Stimulated activated CD4-positive, alpha-beta T cell treated with anti-CD3 and anti-CD28 coated beads, Interleukin-12 subunit alpha, Interleukin-12 subunit beta, amount 100 ng/mL, for 48 hours (primary cell): ENCODE results near the gene FAM83D.

ENCODE experiments used
- DNase-seq, 3 donors: peaks; one replicate each; pipeline ENCODE4 v3.0.0-alpha.2; 2020; ENCODE audit warnings: low read depth in 2 of 3, low spot score in 1 of 3

The FAM83D gene

GRCh38 chr20:38895098-38895949 is 30.9 kb upstream of the FAM83D start:
- no peak for DNase-seq

GRCh38 chr20:38896009-38896594 is 30.1 kb upstream of the FAM83D start:
- no peak for DNase-seq

- no peak for DNase-seq
Observed at GRCh38 chr20:38897267-38897666, 28.9 kb upstream of the FAM83D start.

- DNase-seq: no peak
Observed at GRCh38 chr20:38900606-38901005, 25.6 kb upstream of the FAM83D start.

GRCh38 chr20:38902601-38903000 is 23.6 kb upstream of the FAM83D start:
- no peak for DNase-seq

- DNase-seq: no peak
Observed at GRCh38 chr20:38903335-38903734, 22.9 kb upstream of the FAM83D start.

GRCh38 chr20:38905375-38905774 is 20.8 kb upstream of the FAM83D start:
- DNase-seq: no peak

GRCh38 chr20:38907918-38908677 is 18.1 kb upstream of the FAM83D start:
- DNase-seq: no peak

GRCh38 chr20:38915355-38915754 is 10.9 kb upstream of the FAM83D start:
- DNase-seq: no peak

GRCh38 chr20:38917657-38918056 is 8.6 kb upstream of the FAM83D start:
- no peak for DNase-seq

GRCh38 chr20:38918172-38918571 is 8.0 kb upstream of the FAM83D start:
- no peak for DNase-seq

- no peak for DNase-seq
Observed at GRCh38 chr20:38919683-38920082, 6.5 kb upstream of the FAM83D start.

- DNase-seq: no peak
Observed at GRCh38 chr20:38920411-38920810, 5.8 kb upstream of the FAM83D start.

GRCh38 chr20:38920851-38921250 is 5.4 kb upstream of the FAM83D start:
- DNase-seq: no peak

- DNase-seq: no peak
Observed at GRCh38 chr20:38924718-38925117, 1.5 kb upstream of the FAM83D start.

GRCh38 chr20:38926934-38927616 is 858 bp downstream of the FAM83D start:
- no peak for DNase-seq

- DNase-seq: no peak
Observed at GRCh38 chr20:38927902-38928578, 1.8 kb downstream of the FAM83D start.

- DNase-seq: no peak
Observed at GRCh38 chr20:38930242-38930569, 4.0 kb downstream of the FAM83D start.

- DNase-seq: no peak
Observed at GRCh38 chr20:38931984-38932383, 5.8 kb downstream of the FAM83D start.

GRCh38 chr20:38932457-38933120 is 6.4 kb downstream of the FAM83D start:
- no peak for DNase-seq
